Nasal cavity respiratory epithelium epithelial cell of viscerocranial mucosa (primary cell): Measurements from ENCODE around the gene GNG5. TPM values are rescaled to one million over a fixed set of nuclear protein-coding genes. Genes with fewer than 3 reads are reported as not detected.

Source experiments
- total RNA-seq: library from RNA; depleted of rRNA; stranded (reverse); fragments of >200 nt; gene quantifications from 2 replicates; pipeline ENCODE4 v1.2.3, GENCODE V29; 2014

GNG5 gene
- total RNA-seq: 12.6 and 17.4 TPM in 2 replicates

DNA sequence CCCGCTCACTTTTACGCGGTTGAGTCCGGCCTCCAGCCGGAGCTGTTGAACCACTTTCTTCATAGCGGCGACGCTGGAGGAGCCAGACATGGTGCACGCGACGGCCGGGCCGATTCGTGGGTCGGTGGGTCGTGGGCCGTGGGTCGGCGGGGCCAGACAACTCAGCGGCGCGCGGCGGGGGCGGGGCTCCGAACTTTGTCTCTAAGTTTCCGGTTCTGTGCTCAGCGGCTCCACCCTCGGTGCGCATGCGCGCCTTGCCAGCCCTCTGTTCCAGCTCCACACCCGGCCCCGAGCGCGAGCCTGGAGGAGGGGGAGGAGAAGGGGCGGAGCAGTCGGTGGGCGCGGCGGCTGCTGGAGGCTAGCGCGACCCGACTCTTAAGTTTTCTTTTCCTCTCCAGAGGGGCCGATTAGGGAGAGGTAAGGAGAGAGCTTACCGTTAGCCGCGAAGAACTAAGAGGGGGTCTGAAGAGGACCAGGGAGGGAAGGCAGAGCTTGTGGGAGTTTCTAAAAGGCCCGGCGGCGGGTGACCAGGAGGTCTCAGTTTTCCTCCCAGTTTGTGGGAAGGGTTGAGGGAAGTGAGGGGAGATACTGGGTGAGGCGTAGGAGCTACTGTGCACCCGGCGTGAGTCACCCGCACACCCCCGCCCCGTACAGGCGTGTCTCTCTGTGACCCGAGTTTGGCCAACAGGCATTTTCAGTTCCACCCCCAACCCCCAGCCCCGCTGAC, at the start of gene GNG5, which contains the start of gene SPATA1:
TSS of gene GNG5 (minus strand) at position 580 of the 727 bp plus-strand sequence. CDS start at position 90, 490 bp downstream.
TSS of gene SPATA1 (plus strand) at position 385 of the 727 bp plus-strand sequence. CDS start 9,974 bp downstream, outside the sequence.

DNA sequence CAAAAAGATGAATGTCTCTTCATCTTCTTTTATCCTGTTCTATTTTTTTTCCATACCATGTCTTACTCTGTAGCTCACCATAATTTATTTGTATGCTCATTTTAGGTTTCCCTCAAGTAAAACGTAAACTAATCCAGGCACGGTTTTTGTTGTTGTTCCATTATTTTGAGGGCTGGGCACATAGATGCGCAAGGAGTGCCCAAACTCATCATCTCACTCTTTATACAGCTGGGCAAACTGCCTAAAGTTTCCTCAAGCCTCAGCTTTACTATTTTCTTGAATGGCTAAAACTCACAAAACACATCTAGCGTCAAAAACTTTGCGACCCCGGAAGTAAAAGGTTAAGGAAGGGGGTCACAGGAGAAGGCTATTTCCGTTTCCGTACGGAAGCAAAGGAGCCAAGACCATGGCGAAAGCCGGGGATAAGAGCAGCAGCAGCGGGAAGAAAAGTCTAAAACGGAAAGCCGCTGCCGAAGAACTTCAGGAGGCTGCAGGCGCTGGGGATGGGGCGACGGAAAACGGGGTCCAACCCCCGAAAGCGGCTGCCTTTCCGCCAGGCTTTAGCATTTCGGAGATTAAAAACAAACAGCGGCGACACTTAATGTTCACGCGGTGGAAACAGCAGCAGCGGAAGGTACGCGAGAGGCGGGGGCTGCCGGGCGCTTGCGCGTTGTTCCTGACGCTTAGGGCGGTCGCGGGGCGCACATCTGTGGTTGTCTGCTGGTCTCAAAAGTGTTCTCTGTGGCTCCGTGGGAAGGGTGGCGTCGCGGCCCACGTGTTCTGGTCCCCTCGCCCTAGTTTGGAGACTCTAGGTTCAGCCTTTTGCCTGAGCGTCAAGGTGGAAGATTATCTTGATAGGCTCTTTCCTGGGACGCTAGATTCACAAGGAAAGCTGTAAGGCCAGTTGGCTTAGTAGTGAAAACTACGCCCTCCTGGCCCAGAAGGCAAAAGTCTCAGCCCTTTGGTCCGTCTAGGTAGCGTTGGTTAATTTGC, 27.2 kb downstream of the GNG5 start, which contains the start of gene RPF1:
TSS of gene RPF1 (plus strand) at position 391 of the 993 bp plus-strand sequence. CDS start at position 407, 16 bp downstream.

Other genes with a start within 250 kb of the GNG5 start
- gene SAMD13, start 204.9 kb downstream of the GNG5 start, total RNA-seq: 0.68 and 0.85 TPM in 2 replicates
- not detected in 2 replicates for gene DNASE2B, start 108.1 kb downstream of the GNG5 start, total RNA-seq
- gene RPF1, start 27.3 kb downstream of the GNG5 start, total RNA-seq: 41.0 and 44.2 TPM in 2 replicates
- 0.14 and 0.34 TPM in 2 replicates for gene SPATA1, start 195 bp downstream of the GNG5 start, total RNA-seq
- gene CTBS, start 67.9 kb upstream of the GNG5 start, total RNA-seq: 10.3 and 14.8 TPM in 2 replicates
- 13.7 and 18.2 TPM in 2 replicates for gene SSX2IP, start 183.9 kb upstream of the GNG5 start, total RNA-seq